Hepatocyte (in vitro differentiated cells): ENCODE measurements around the gene HS2ST1.

Source experiments
- CTCF ChIP-seq: fragments of 200-600 bp; sonication (generic); IDR thresholded peaks from 2 replicates; pipeline ENCODE4 v1.5.1; 2016; ENCODE audit warnings: antibody characterized with exemption, mild to moderate bottlenecking; ENCODE audit not compliant: poor library complexity
- EZH2 ChIP-seq: fragments of 200-600 bp; sonication (generic); IDR thresholded peaks from 2 replicates; pipeline ENCODE4 v1.6.1; 2016; ENCODE audit warnings: antibody characterized with exemption, mild to moderate bottlenecking, borderline replicate concordance

GRCh38 chr1:86971778-86972177 is 57.3 kb downstream of the HS2ST1 start:
- TF ChIP-seq CTCF (no peak), EZH2 (no peak)
